HepG2 (cell line): ENCODE data around the gene DDX10. TPM values are rescaled to one million over a fixed set of nuclear protein-coding genes. Genes with fewer than 3 reads are reported as not detected.

Source experiments
- ATAC-seq: fragments of 200-7000 bp; cut with Tn5 transposase; 3 replicates; pipeline ENCODE4 v1.9.1; 2020; ENCODE audit warnings: mild to moderate bottlenecking, moderate library complexity
- BruUV-seq: library from RNA; stranded (reverse); fragments of 400-500 nt; replicated peaks from 2 replicates; lab custom pipeline; 2021; lab: Mats Ljungman, UMichigan
- CTCF ChIA-PET: fragments of 300-600 bp; formaldehyde crosslinking; extraction: SDS; loops from one replicate; lab custom pipeline; 2021; ENCODE audit warnings: low total read pairs, inconsistent platforms, low intra/inter-chr PET ratio; lab: Yijun Ruan, JAX
- POLR2A ChIA-PET: fragments of 350-600 bp; sonication (Branson Sonifier 250); formaldehyde crosslinking; loops from one replicate; lab custom pipeline; 2020; ENCODE audit warnings: antibody characterized with exemption, inconsistent platforms; lab: Yijun Ruan, JAX
- DNase-seq: peaks from one replicate; pipeline ENCODE4 v3.0.0-alpha.2; 2015; ENCODE audit warnings: low spot score
- FAIRE-seq: peaks from 3 replicates; lab custom pipeline; 2011; peaks lifted over from hg19 to GRCh38; lab: Jason Lieb, UNC
- H2AFZ ChIP-seq: one replicate; pipeline ENCODE4 v1.6.1; 2011; ENCODE audit warnings: low read length, inconsistent platforms
- H3K27ac ChIP-seq: fragments of 300-600 bp; 3 replicates; pipeline ENCODE4 v1.8.0; 2011; ENCODE audit warnings: mixed run types, mild to moderate bottlenecking, mixed read lengths, low read length, inconsistent platforms; ENCODE audit not compliant: insufficient read depth; ENCODE audit errors: extremely low read length
- H3K27me3 ChIP-seq, 2 experiments: fragments of 200-600 bp in 1 of 2; 2 replicates in 1 of 2; 3 replicates in 1 of 2; pipeline versions ENCODE4 v1.6.0 to v1.8.0; 2011; ENCODE audit warnings: low read length in 2 of 2, mild to moderate bottlenecking in 2 of 2, moderate library complexity in 2 of 2, inconsistent platforms in 1 of 2; ENCODE audit not compliant: insufficient read depth in 2 of 2, control insufficient read depth in 1 of 2
- H3K36me3 ChIP-seq, 2 experiments: fragments of 200-600 bp in 1 of 2; replicated peaks in 1 of 2; 2 replicates in 1 of 2; 3 replicates in 1 of 2; pipeline versions ENCODE4 v1.5.1 to v1.8.0; 2011; ENCODE audit warnings: low read length in 2 of 2, inconsistent platforms in 1 of 2; ENCODE audit not compliant: insufficient read depth in 2 of 2, control insufficient read depth in 1 of 2
- H3K4me1 ChIP-seq: 2 replicates; pipeline ENCODE4 v1.5.1; 2012; ENCODE audit warnings: low read length, inconsistent platforms; ENCODE audit not compliant: insufficient read depth
- H3K4me2 ChIP-seq: 2 replicates; pipeline ENCODE4 v1.6.0; 2011; ENCODE audit warnings: low read depth, low read length, inconsistent platforms
- H3K4me3 ChIP-seq, 3 experiments: fragments of 200-600 bp in 1 of 3; sonication (generic), shearing (Covaris generic) in 1 of 3; replicated peaks in 1 of 3; 2 replicates each; pipeline ENCODE4 v1.5.1; 2011 to 2016; ENCODE audit warnings: low read length in 3 of 3, inconsistent platforms in 2 of 3, low read depth in 2 of 3, mild to moderate bottlenecking in 2 of 3, control low read depth in 1 of 3, mixed read lengths in 1 of 3; ENCODE audit not compliant: insufficient read depth in 1 of 3
- H3K79me2 ChIP-seq: one replicate; pipeline ENCODE4 v1.6.1; 2011; ENCODE audit warnings: low read length, inconsistent platforms; ENCODE audit not compliant: insufficient read depth
- H3K9ac ChIP-seq: 2 replicates; pipeline ENCODE4 v1.6.0; 2011; ENCODE audit warnings: mild to moderate bottlenecking, low read depth, low read length, inconsistent platforms; ENCODE audit not compliant: insufficient read depth
- H3K9me3 ChIP-seq: 2 replicates; pipeline ENCODE4 v1.5.1; 2012; ENCODE audit warnings: mild to moderate bottlenecking, low read length
- H4K20me1 ChIP-seq: 2 replicates; pipeline ENCODE4 v1.6.0; 2011; ENCODE audit warnings: inconsistent platforms, mild to moderate bottlenecking, low read length, moderate library complexity; ENCODE audit not compliant: insufficient read depth
- CBFB ChIP-seq: sonication (generic); formaldehyde crosslinking; IDR thresholded peaks from 2 replicates; pipeline ENCODE4 v1.4.0; 2020; ENCODE audit warnings: missing genetic modification reagents
- CREBL2 ChIP-seq: sonication (generic); formaldehyde crosslinking; IDR thresholded peaks from 2 replicates; pipeline ENCODE4 v1.8.1; 2023; ENCODE audit warnings: missing genetic modification reagents, mild to moderate bottlenecking, borderline replicate concordance
- DRAP1 ChIP-seq: IDR thresholded peaks from 2 replicates; pipeline ENCODE4 v1.6.1; 2016; ENCODE audit warnings: missing genetic modification reagents, missing compliant biosample characterization
- GRHL1 ChIP-seq: sonication (generic); formaldehyde crosslinking; conservative IDR thresholded peaks from 2 replicates; pipeline ENCODE4 v1.8.0; 2022; ENCODE audit warnings: missing genetic modification reagents
- HNRNPH1 ChIP-seq: fragments of 200-400 bp; formaldehyde crosslinking; optimal IDR thresholded peaks from 2 replicates; pipeline ENCODE3; 2017; ENCODE audit warnings: mild to moderate bottlenecking, low read depth, low read length
- NFE2L1 ChIP-seq: sonication (generic); formaldehyde crosslinking; IDR thresholded peaks from 2 replicates; pipeline ENCODE4 v1.4.0; 2020; ENCODE audit warnings: missing genetic modification reagents, mild to moderate bottlenecking, borderline replicate concordance
- SRSF9 ChIP-seq: fragments of 200-400 bp; formaldehyde crosslinking; IDR thresholded peaks from 2 replicates; pipeline ENCODE4 v1.6.1; 2018; ENCODE audit warnings: borderline replicate concordance, mild to moderate bottlenecking, low read depth, low read length; ENCODE audit not compliant: insufficient read depth, poor library complexity, severe bottlenecking
- UBTF ChIP-seq: sonication (generic); formaldehyde crosslinking; IDR thresholded peaks from 2 replicates; pipeline ENCODE4 v1.4.0; 2020; ENCODE audit warnings: mild to moderate bottlenecking, missing genetic modification reagents
- ZMAT3 ChIP-seq: sonication (generic); formaldehyde crosslinking; conservative IDR thresholded peaks from 2 replicates; pipeline ENCODE4 v1.7.0; 2021; ENCODE audit warnings: missing genetic modification reagents
- ZNF24 ChIP-seq: fragments of 450-650 bp; IDR thresholded peaks from 2 replicates; pipeline ENCODE4 v1.6.1; 2017; ENCODE audit warnings: antibody characterized with exemption, mild to moderate bottlenecking
- ZNF407 ChIP-seq: sonication (generic); formaldehyde crosslinking; IDR thresholded peaks from one replicate; pipeline ENCODE4 v1.5.1; 2020; ENCODE audit warnings: mild to moderate bottlenecking, missing genetic modification reagents; ENCODE audit errors: not compliant biosample characterization
- WGBS: methylation state at CpG from one replicate; pipeline ENCODE4 v1.1.6; 2017; ENCODE audit warnings: low lambda C conversion rate; 5-methylcytosine and 5-hydroxymethylcytosine counted together
- in situ Hi-C: cut with HindIII; loops from 2 replicates; pipeline ENCODE4 v1.10.0; 2017; ENCODE audit warnings: low pct_unique_long_range_greater_than_20kb; ENCODE audit not compliant: extremely low pct_ligation_motif_present
- intact Hi-C: fragments of 100-400 bp; cut with micrococcal nuclease; formaldehyde crosslinking; loops from one replicate; pipeline ENCODE4 v1.10.0; 2022; ENCODE audit not compliant: unreplicated experiment
- polyA plus RNA-seq, 8 experiments: library from polyadenylated mRNA; depleted of rRNA in 3 of 8; stranded (reverse) in 7 of 8; unstranded in 1 of 8; fragments of >200 nt; fragmentation: Illumina TruSeq in 4 of 8; extraction: Trizol in 4 of 8; gene quantifications; 2 replicates each; pipeline versions ENCODE4 v1.2.1 to v1.2.3, GENCODE V29; 2011 to 2016; ENCODE audit warnings: low read depth in 4 of 8, missing spikeins in 1 of 8, mixed read lengths in 1 of 8; ENCODE audit not compliant: insufficient read depth in 1 of 8
- total RNA-seq, 5 experiments: library from RNA; depleted of rRNA; stranded (reverse); fragments of >200 nt; fragmentation: Illumina TruSeq; extraction: Trizol; gene quantifications; 2 replicates each; pipeline ENCODE4 v1.2.3, GENCODE V29; 2016; ENCODE audit warnings: low read depth in 1 of 5

Gene DDX10
- total and polyA plus RNA-seq, 2 of the 13 experiments (the other 11 are each of a cell fraction or from before 2014, with no cell fraction given): 17.0 to 32.0 TPM

GRCh38 chr11:108628326-108628725 lies 36.5 kb upstream of the DDX10 start:
- no peak for FAIRE-seq
- Histone ChIP-seq H3K36me3 (no peaks in the 10 kb centered on the region), H2AFZ (no peak overlapping the region), H3K4me2 (no peak overlapping the region), H3K4me3 (no peak overlapping the region), H4K20me1 (no peaks in the 10 kb centered on the region), H3K79me2 (no peaks in the 10 kb centered on the region), H3K9me3 (no peaks in the 10 kb centered on the region), H3K27me3 (no peaks in the 10 kb centered on the region), H3K4me1 (no peaks in the 10 kb centered on the region), H3K27ac (no peak overlapping the region), H3K9ac (no peak overlapping the region)
- CTCF ChIA-PET: no interaction called here
- DNase-seq: no peak
- ATAC-seq: no peak
- intact Hi-C loops: no loop called here
- TF ChIP-seq UBTF (no peak), GRHL1 (CRISPR knock-in tag) (no peak), SRSF9 (no peak), ZNF24 (no peak), CBFB (CRISPR knock-in tag) (no peak), DRAP1 (CRISPR knock-in tag) (no peak), NFE2L1 (CRISPR knock-in tag) (no peak), CREBL2 (CRISPR knock-in tag) (no peak), ZMAT3 (CRISPR knock-in tag) (no peak), HNRNPH1 (no peak), ZNF407 (CRISPR knock-in tag) (no peak)
- 49% methylated on average over 4 of the region's 10 CpGs for WGBS
- no TSS peak for BruUV-seq
- in situ Hi-C loops: no loop called here
- POLR2A ChIA-PET: no interaction called here
